Subcutaneous abdominal adipose tissue (tissue), 5 donors: ENCODE measurements around the gene MLH3.
"Not testable (repeated sequence)": the region's sequence is repeated elsewhere in the genome, so short reads cannot be mapped to it uniquely, and the experiment has no call there.

Experiments
- H3K27ac ChIP-seq: one replicate; pipeline ENCODE4 v1.7.0; 2013; ENCODE audit warnings: low read depth, mild to moderate bottlenecking, inconsistent platforms, low read length, moderate library complexity
- H3K27me3 ChIP-seq, 5 donors: one replicate each; pipeline ENCODE4 v1.7.0; 2013; ENCODE audit warnings: low read length in 5 of 5, inconsistent platforms in 1 of 5; ENCODE audit not compliant: control insufficient read depth in 5 of 5, insufficient read depth in 4 of 5
- H3K36me3 ChIP-seq, 5 donors: one replicate each; pipeline ENCODE4 v1.7.0; 2013; ENCODE audit warnings: low read length in 5 of 5; ENCODE audit not compliant: control insufficient read depth in 5 of 5, insufficient read depth in 5 of 5
- H3K4me1 ChIP-seq, 5 donors: one replicate each; pipeline ENCODE4 v1.7.0; 2013; ENCODE audit warnings: low read length in 5 of 5, mild to moderate bottlenecking in 3 of 5, moderate library complexity in 1 of 5; ENCODE audit not compliant: control insufficient read depth in 5 of 5, insufficient read depth in 5 of 5
- H3K4me3 ChIP-seq, 5 donors: one replicate each; pipeline ENCODE4 v1.7.0; 2013; ENCODE audit warnings: low read length in 5 of 5, low read depth in 1 of 5
- H3K9ac ChIP-seq, 5 donors: one replicate each; pipeline ENCODE4 v1.7.0; 2013; ENCODE audit warnings: low read length in 5 of 5, mild to moderate bottlenecking in 4 of 5, moderate library complexity in 3 of 5
- H3K9me3 ChIP-seq, 5 donors: one replicate each; pipeline ENCODE4 v1.7.0; 2013; ENCODE audit warnings: low read length in 5 of 5; ENCODE audit not compliant: control insufficient read depth in 5 of 5
- donor health status: healthy.
- donor health status: healthy.
- donor health status: healthy.
- donor health status: healthy.
- donor health status: healthy.

The MLH3 gene

DNA sequence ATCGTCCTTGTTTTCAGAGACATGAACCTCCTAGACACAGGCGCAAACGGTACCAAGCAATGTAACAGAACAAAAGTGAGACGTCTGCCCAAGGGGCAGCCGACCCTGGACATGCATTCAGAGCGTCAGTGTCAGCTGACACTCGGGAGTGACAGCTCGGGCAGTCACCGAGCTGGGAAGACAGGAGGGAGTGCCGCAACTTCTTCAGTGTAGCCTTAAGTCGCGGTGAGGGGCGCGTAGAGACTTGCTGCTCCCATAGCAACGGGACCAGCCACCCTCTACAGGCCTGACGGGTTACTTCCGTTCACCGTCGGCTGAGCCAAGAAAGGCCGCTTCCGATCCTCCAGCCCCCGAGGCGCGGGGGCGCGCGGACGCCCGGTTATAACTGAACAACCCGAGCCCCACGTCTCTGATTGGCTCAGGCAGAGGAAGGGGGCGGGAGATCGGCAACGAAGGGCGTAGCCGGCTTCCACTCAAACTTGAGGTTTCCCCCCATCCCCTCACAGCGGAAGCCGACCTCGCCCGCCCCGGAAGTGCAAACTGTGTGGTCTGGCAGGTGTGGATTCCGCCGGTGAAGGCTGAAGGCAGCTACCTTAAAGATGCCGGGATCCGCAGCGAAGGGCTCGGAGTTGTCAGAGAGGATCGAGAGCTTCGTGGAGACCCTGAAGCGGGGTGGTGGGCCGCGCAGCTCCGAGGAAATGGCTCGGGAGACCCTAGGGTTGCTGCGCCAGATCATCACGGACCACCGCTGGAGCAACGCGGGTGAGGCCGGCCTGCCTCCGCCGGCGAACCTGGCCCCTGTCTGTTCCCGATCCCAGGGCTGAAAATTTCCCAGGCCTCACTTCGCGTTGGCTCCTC is 48.6 kb downstream of the MLH3 start, which contains the start of gene EIF2B2:
EIF2B2 (plus strand) TSS at position 530 of the 858 bp plus-strand sequence; CDS start at position 600, 70 bp downstream.
- peaks cover 0 to 3% (median 0%) of the 10 kb centered on the region in 5 donors for H3K9me3 ChIP-seq
- H3K9ac ChIP-seq: peak within 1 kb of the TSS; percentile 30 to 89 (median 86)
- peaks cover 14 to 26% (median 22%) of the 10 kb centered on the region in 5 donors for H3K36me3 ChIP-seq
- H3K27ac ChIP-seq: peak within 1 kb of the TSS; percentile 87
- no peaks in the 10 kb centered on the region for H3K27me3 ChIP-seq
- peaks cover 8 to 25% (median 20%) of the 10 kb centered on the region in 5 donors for H3K4me1 ChIP-seq
- H3K4me3 ChIP-seq: peak within 1 kb of the TSS; percentile 94 to 96 (median 95)

- H3K27ac ChIP-seq: peak overlapping the region; percentile 87
- H3K4me3 ChIP-seq: peak overlapping the region; percentile 88 to 96 (median 95)
- peaks cover 8 to 25% (median 20%) of the 10 kb centered on the region in 5 donors for H3K4me1 ChIP-seq
- peaks cover 8 to 19% (median 15%) of the 10 kb centered on the region in 5 donors for H3K36me3 ChIP-seq
- peak overlapping the region; percentile 1 to 89 (median 86) for H3K9ac ChIP-seq
- no peaks in the 10 kb centered on the region for H3K27me3 ChIP-seq
- H3K9me3 ChIP-seq: peaks cover 0 to 3% (median 0%) of the 10 kb centered on the region in 5 donors
Measured at GRCh38 chr14:75001899-75002298, 49.4 kb downstream of the MLH3 start.

DNA sequence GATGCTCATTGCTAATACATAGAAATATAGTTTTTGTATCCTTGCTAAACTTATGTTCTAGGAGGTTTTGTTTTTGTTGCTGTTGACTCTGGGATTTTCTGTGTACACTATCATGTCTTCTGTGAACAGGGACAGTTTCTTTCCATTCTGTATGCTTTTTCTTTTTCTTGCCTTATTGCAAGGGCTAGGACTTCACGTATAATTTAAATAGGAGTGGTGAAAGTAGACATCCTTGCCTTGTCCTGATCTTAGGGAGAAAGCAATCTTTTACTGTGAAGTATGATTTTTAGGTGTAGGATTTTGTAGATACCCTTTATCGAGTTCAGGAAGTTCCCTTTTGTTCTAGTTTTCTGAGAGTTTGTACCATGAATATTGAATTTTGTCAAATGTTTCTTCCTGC is 50.0 kb downstream of the MLH3 start:
- Histone ChIP-seq H3K36me3 (peaks cover 5 to 13% (median 9%) of the 10 kb centered on the region in 5 donors), H3K9ac (no peak overlapping the region), H3K4me1 (peaks cover 8 to 25% (median 20%) of the 10 kb centered on the region in 5 donors), H3K9me3 (peaks cover 0 to 3% (median 0%) of the 10 kb centered on the region in 5 donors), H3K4me3 (no peak overlapping the region), H3K27ac (no peak overlapping the region), H3K27me3 (no peaks in the 10 kb centered on the region)

- not testable (repeated sequence) for H3K9ac ChIP-seq, H3K27ac ChIP-seq, H3K4me1 ChIP-seq, H3K4me3 ChIP-seq, H3K9me3 ChIP-seq, H3K27me3 ChIP-seq, H3K36me3 ChIP-seq
Measured at GRCh38 chr14:74995781-74996180, 55.5 kb downstream of the MLH3 start.

- not testable (repeated sequence) for H3K4me1 ChIP-seq, H3K9me3 ChIP-seq, H3K27me3 ChIP-seq, H3K4me3 ChIP-seq, H3K9ac ChIP-seq, H3K36me3 ChIP-seq, H3K27ac ChIP-seq
Measured at GRCh38 chr14:74994182-74994581, 57.1 kb downstream of the MLH3 start.

- no peaks in the 10 kb centered on the region for H3K9me3 ChIP-seq
- no peaks in the 10 kb centered on the region for H3K36me3 ChIP-seq
- no peak overlapping the region for H3K27ac ChIP-seq
- H3K4me1 ChIP-seq: peaks cover 0 to 12% (median 0%) of the 10 kb centered on the region in 5 donors
- no peaks in the 10 kb centered on the region for H3K27me3 ChIP-seq
- no peak overlapping the region for H3K9ac ChIP-seq
- H3K4me3 ChIP-seq: no peak overlapping the region
Measured at GRCh38 chr14:74988993-74989392, 62.3 kb downstream of the MLH3 start.

DNA sequence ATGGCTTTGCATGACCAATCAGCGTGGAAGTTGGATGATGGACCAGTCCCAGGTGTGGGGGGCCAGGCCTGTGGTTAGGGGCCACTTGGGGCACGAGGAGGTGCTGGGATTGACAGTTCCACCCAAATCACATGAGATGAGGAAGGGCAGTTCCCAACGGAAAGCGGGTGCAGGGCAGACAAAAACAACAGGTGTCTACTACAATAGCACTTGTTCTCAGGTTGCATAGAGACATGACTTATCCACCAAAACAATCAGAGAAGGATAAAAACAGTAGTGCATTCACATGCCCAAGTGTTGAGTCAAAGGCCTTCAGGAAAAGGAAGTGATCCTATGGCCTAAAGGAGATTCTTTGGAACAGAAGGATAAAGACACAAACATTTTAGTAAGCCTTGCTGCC is 63.1 kb downstream of the MLH3 start:
- Histone ChIP-seq H3K27me3 (no peaks in the 10 kb centered on the region), H3K27ac (no peak overlapping the region), H3K4me1 (peaks cover 0 to 12% (median 0%) of the 10 kb centered on the region in 5 donors), H3K9me3 (no peaks in the 10 kb centered on the region), H3K36me3 (no peaks in the 10 kb centered on the region), H3K9ac (no peak overlapping the region), H3K4me3 (no peak overlapping the region)

- Histone ChIP-seq H3K4me1 (peaks cover 0 to 23% (median 7%) of the 10 kb centered on the region in 5 donors), H3K27ac (no peak overlapping the region)
Measured at GRCh38 chr14:74985806-74986205, 65.5 kb downstream of the MLH3 start.

DNA sequence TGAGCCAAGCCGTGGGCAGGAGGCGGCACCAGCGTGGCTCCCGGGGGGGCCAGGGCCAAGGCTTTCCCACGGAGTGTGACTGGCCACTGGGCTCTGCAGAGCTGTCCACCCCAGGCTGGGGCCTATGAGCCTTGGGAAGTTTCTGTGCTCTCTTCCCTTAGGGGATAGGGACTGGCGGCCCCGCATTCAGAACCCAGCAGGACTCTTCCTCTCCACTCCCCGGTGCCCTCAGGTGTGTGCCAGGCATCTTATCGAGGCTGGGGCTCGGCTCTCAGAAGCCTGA is 66.3 kb downstream of the MLH3 start:
- Histone ChIP-seq H3K9me3 (no peaks in the 10 kb centered on the region), H3K27ac (no peak overlapping the region)

More at GRCh38 chr14:74985806-74986205, 65.5 kb downstream of the MLH3 start:
- no peaks in the 10 kb centered on the region for H3K27me3 ChIP-seq
- no peaks in the 10 kb centered on the region for H3K36me3 ChIP-seq
- no peak overlapping the region for H3K9ac ChIP-seq
- H3K9me3 ChIP-seq: no peaks in the 10 kb centered on the region
- no peak overlapping the region for H3K4me3 ChIP-seq

GRCh38 chr14:74984236-74985027 is 66.8 kb downstream of the MLH3 start:
- H3K27ac ChIP-seq: no peak overlapping the region
- H3K4me1 ChIP-seq: peaks cover 2 to 26% (median 19%) of the 10 kb centered on the region in 5 donors
- H3K4me3 ChIP-seq: no peak overlapping the region
- H3K36me3 ChIP-seq: no peaks in the 10 kb centered on the region
- no peaks in the 10 kb centered on the region for H3K27me3 ChIP-seq
- no peak overlapping the region for H3K9ac ChIP-seq
- no peaks in the 10 kb centered on the region for H3K9me3 ChIP-seq

More for the DNA sequence above, 66.3 kb downstream of the MLH3 start:
- H3K36me3 ChIP-seq: no peaks in the 10 kb centered on the region
- no peaks in the 10 kb centered on the region for H3K27me3 ChIP-seq
- H3K9ac ChIP-seq: no peak overlapping the region
- no peak overlapping the region for H3K4me3 ChIP-seq
- H3K4me1 ChIP-seq: peaks cover 0 to 26% (median 13%) of the 10 kb centered on the region in 5 donors
